Aorta (tissue), 5 donors: ENCODE results near the gene DSE. TPM values are rescaled to one million over a fixed set of nuclear protein-coding genes. Genes with fewer than 3 reads are reported as not detected.
A peak's percentile ranks its signal among the peaks of the same experiment; 100 is the strongest.

ENCODE experiments used
- ATAC-seq: fragments of 200-7000 bp; cut with Tn5 transposase; one replicate; pipeline ENCODE4 v1.9.1; 2022; ENCODE audit warnings: moderate library complexity; ENCODE audit not compliant: low FRiP score
- DNase-seq, 2 donors: peaks; one replicate each; pipeline ENCODE4 v3.0.0-alpha.2; 2020
- H3K27ac ChIP-seq, 2 donors: one replicate each; pipeline ENCODE4 v1.5.1; 2013; ENCODE audit warnings: low read length in 2 of 2, mild to moderate bottlenecking in 2 of 2, moderate library complexity in 2 of 2, control low read depth in 1 of 2, inconsistent platforms in 1 of 2, low read depth in 1 of 2
- H3K27me3 ChIP-seq, 2 donors: one replicate each; pipeline ENCODE4 v1.6.1; 2013; ENCODE audit warnings: control low read depth in 1 of 2, low read length in 1 of 2, mild to moderate bottlenecking in 1 of 2, moderate library complexity in 1 of 2; ENCODE audit not compliant: insufficient read depth in 2 of 2, control insufficient read depth in 1 of 2
- H3K36me3 ChIP-seq, 2 donors: one replicate each; pipeline ENCODE4 v1.6.1; 2013; ENCODE audit warnings: control low read depth in 1 of 2, low read length in 1 of 2, mild to moderate bottlenecking in 1 of 2; ENCODE audit not compliant: insufficient read depth in 2 of 2, control insufficient read depth in 1 of 2
- H3K4me1 ChIP-seq, 2 donors: one replicate each; pipeline ENCODE4 v1.6.1; 2013; ENCODE audit warnings: low read length in 2 of 2, control low read depth in 1 of 2, mild to moderate bottlenecking in 1 of 2, moderate library complexity in 1 of 2; ENCODE audit not compliant: insufficient read depth in 2 of 2, control insufficient read depth in 1 of 2
- H3K4me3 ChIP-seq, 2 donors: one replicate each; pipeline ENCODE4 v1.5.1; 2013; ENCODE audit warnings: low read length in 2 of 2, control low read depth in 1 of 2, mild to moderate bottlenecking in 1 of 2
- H3K9me3 ChIP-seq: one replicate; pipeline ENCODE4 v1.6.1; 2013; ENCODE audit warnings: mild to moderate bottlenecking, low read length; ENCODE audit not compliant: control insufficient read depth
- WGBS, 2 donors: extraction: QIAGEN DNeasy Blood & Tissue Kit; methylation state at CpG; one replicate each; pipeline ENCODE4 v1.1.7; 2013; 5-methylcytosine and 5-hydroxymethylcytosine counted together
- intact Hi-C, 2 donors: fragments of 100-400 bp; cut with DNase I; formaldehyde crosslinking; loops; one replicate each; pipeline versions ENCODE4 v1.14.2 to v1.15.0; 2022
- polyA plus RNA-seq, 2 donors: library from polyadenylated mRNA; stranded (reverse); fragments of 200-250 nt; gene quantifications; one replicate each; pipeline ENCODE4 v1.2.3, GENCODE V29; 2013
- total RNA-seq, 2 donors: library from RNA; stranded (reverse); fragmentation: NEBNext Ultra II Directional; extraction: Animal tissue kit (Norgen Biotek cat#: 25700); gene quantifications; one replicate each; pipeline ENCODE4 v1.2.1, GENCODE V29; 2021
- donor health status: healthy with polysubstance abuse.
- donor health status: Bipolar disorder and iron deficiency.
- donor health status: DM: no; HTN: no; CAD: no.
- donor health status: DM: no; HTN: no; CAD: no.
- donor health status: DM: yes; HTN: yes; CAD: no.

The DSE gene
- total and polyA plus RNA-seq, 4 donors = 8.5 to 96.7 (median 32.9) TPM

DNA sequence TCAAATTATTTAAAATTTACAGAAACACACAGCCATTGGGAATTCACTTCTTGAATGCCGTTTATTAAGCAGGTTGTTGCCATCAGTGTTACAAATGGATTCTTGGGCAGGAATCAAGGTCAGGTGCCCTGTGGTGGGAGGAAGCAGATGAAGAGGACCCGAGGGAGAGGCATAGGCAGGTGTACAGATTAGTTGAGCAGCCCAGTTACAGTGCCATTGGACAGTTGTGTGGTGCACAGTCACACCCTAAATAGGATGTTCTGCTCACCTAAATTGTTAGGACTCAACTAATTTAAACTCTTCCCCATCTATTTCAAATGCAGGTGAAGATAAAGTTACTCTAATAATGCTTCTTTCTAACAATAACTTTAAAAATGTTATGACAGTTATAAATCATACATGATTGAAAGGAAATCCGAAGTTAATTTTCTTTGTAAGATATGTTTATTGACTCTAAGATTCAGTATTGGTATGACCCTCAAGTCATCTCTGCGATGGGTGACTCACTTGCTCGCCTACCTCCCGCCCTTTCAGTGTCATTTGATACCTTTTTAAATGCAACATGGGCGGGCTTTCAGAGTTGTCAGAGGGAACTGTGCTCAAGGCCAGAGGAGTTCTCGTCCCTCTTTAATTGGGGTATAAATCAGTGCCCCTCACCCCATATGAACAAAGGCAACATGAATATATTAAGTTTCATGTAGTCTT, 35.1 kb downstream of the DSE start:
- whole genome bisulfite sequencing, 2 donors = 45 to 48% methylated on average over 8 of the region's 8 CpGs
- no peak overlapping the region for H3K4me3 ChIP-seq
- no peaks in the 10 kb centered on the region for H3K36me3 ChIP-seq
- peaks cover 3% of the 10 kb centered on the region in 2 donors for H3K4me1 ChIP-seq
- ATAC-seq (peak; percentile 51), DNase-seq (no peak)
- no peaks in the 10 kb centered on the region for H3K27me3 ChIP-seq
- peak overlapping the region; percentile 33 to 85 for H3K27ac ChIP-seq
- intact Hi-C loops = no loop called here
- no peaks in the 10 kb centered on the region for H3K9me3 ChIP-seq

DNA sequence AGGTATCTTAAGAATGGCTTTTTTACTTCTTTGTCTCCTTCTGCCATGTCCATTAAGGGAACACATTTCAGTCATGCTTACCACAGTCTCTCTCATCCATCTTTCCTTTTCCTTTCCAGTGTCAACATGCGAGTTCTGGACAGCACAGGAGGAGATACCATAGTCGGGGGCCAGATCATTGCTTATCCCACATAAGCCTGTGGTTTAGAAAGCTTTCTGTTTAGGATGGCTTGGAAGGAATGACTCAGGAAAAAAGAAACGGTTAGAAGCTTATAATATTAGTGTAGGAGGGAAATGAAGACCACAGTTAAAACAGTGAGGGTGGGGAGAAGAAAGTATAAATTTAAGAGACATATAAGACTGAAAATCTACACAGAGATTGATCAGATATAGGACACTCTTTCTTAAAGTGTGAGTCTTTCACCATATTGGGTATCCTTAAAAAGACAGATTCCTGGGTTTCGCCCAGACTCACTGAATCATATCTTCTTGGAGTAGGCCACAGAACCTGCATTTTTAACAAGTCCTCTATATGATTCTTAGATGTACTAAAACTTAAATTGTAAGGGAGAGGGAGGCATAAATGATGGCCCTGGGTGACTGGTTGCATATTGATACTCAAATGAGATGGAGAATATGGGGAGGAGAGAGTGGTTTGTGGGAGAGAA, 36.1 kb downstream of the DSE start:
- Histone ChIP-seq H3K9me3 (no peaks in the 10 kb centered on the region), H3K27ac (peak overlapping the region in 1 of 2 donors; percentile 28), H3K4me1 (peaks cover 3% of the 10 kb centered on the region in 2 donors), H3K27me3 (no peaks in the 10 kb centered on the region), H3K4me3 (no peak overlapping the region), H3K36me3 (no peaks in the 10 kb centered on the region)
- intact Hi-C loops = no loop called here
- DNase-seq (no peak), ATAC-seq (no peak)
- WGBS, 2 donors = 42 to 46% methylated on average over 4 of the region's 4 CpGs

DNA sequence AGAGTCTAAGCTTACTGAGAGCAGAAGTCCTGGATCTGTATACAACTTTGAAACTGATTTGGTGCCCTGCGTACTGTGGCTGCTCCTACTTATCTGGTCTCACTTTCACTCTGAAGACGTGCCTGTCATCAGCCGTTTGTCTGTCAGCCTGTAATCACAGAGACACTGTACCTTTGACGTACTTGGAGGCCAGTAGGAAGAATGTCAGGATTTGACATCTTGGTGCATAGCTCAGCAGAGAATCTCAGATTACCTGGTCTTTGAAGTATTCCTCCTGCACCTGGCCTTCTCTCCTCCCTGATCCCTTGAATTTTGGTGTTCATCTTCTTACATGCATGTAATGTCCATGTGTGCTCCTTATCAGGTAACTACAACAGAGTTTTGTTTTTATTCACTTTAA, 37.7 kb downstream of the DSE start:
- Histone ChIP-seq H3K27me3 (no peaks in the 10 kb centered on the region), H3K36me3 (no peaks in the 10 kb centered on the region), H3K9me3 (no peaks in the 10 kb centered on the region), H3K27ac (no peak overlapping the region), H3K4me1 (peaks cover 3 to 5% of the 10 kb centered on the region in 2 donors), H3K4me3 (no peak overlapping the region)
- ATAC-seq (no peak), DNase-seq (no peak)
- 96 to 98% methylated on average over 4 of the region's 4 CpGs for WGBS, 2 donors
- intact Hi-C loops = no loop called here

DNA sequence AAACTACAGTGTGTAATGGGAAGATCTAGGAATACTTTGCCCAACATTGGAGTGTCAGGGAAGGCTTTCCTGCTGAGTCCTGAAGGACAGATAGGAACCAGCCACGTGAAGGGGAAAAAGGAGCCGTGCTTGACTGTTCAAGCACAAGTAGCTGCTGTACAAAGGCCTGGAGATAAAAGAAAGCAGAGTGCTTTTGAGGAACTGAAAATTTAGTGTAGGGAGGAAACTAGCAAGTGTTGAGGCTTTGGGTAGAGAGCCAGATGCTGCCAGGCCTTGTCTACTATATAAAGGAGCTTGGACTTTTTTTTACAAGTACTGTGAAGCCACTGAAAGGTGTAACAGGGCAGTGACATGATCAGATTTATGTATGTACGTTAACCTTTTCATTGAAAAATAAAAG, 39.0 kb downstream of the DSE start:
- ATAC-seq = no peak
- no peaks in the 10 kb centered on the region for H3K27me3 ChIP-seq
- H3K27ac ChIP-seq = no peak overlapping the region
- no peaks in the 10 kb centered on the region for H3K9me3 ChIP-seq
- H3K4me1 ChIP-seq = peaks cover 3 to 5% of the 10 kb centered on the region in 2 donors
- DNase-seq = no peak
- WGBS, 2 donors = 89 to 90% methylated on average over 3 of the region's 3 CpGs
- H3K36me3 ChIP-seq = no peaks in the 10 kb centered on the region
- intact Hi-C loops = no loop called here
- H3K4me3 ChIP-seq = no peak overlapping the region

DNA sequence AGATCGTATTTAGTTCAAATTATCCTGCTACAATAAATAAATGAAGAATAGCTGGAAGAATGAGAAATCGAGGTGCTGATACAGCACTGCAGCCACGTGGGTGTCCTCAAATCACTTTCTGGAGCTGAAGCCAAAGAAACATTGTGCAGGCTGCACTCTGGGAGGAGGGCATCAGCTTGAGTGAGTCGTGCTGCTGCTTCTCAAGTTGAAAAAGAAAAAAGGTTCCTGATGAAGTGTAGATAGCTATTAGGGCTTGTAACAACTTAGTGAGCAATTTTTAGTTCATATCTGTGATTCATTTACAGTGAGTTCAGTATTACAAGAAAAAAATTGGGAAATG, 40.5 kb downstream of the DSE start:
- Histone ChIP-seq H3K4me1 (peaks cover 0 to 3% of the 10 kb centered on the region in 2 donors), H3K27ac (no peak overlapping the region), H3K9me3 (no peaks in the 10 kb centered on the region), H3K36me3 (no peaks in the 10 kb centered on the region), H3K27me3 (no peaks in the 10 kb centered on the region), H3K4me3 (no peak overlapping the region)
- intact Hi-C loops = no loop called here
- 2% methylated on average over 4 of the region's 4 CpGs for WGBS, 2 donors
- DNase-seq (peak in 1 of 2 donors; percentile 51), ATAC-seq (peak; percentile 61)

DNA sequence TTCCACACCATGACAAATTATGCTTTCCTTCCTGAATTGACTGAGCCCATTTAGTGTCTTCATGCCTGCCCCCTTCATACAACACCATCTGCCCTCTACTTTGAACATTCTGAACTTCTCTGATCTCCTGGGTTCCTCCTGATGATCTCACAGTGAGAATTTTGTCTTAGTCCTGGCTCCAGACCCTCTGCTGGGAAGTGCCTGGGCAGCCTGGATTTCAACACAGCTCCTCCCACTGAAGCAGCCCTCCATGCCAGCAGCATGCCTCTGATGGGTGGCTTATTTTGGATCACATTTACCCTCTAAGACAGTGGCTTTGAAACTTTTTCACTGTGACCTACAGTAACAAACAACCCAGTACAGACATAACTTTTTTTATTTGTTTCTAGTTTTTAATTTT, 41.5 kb downstream of the DSE start:
- no peaks in the 10 kb centered on the region for H3K27me3 ChIP-seq
- H3K27ac ChIP-seq = no peak overlapping the region
- ATAC-seq (peak; percentile 40), DNase-seq (no peak)
- peaks cover 0 to 2% of the 10 kb centered on the region in 2 donors for H3K4me1 ChIP-seq
- no peak overlapping the region for H3K4me3 ChIP-seq
- no peaks in the 10 kb centered on the region for H3K36me3 ChIP-seq
- no peaks in the 10 kb centered on the region for H3K9me3 ChIP-seq
- intact Hi-C loops = no loop called here

DNA sequence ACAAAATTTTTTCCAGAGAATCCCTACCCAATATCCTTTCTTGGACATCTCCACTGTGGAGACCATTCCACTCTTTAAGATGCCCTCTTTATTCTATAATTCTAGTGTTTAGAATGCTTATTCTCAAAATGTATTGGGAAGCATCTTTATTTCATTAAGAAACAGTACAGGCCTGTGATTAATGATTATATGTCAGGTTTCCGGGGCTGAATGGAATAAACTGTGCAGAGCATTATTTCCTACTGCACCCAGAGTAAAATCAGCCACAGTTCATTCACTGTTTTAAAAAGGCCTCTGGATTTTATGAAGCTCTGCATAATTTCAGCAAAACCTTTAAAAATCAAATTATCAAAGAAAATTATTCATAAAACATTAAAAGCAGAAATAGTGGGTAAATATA, 42.6 kb downstream of the DSE start:
- intact Hi-C loops = no loop called here
- Histone ChIP-seq H3K4me1 (peaks cover 0 to 2% of the 10 kb centered on the region in 2 donors), H3K27me3 (no peaks in the 10 kb centered on the region), H3K9me3 (no peaks in the 10 kb centered on the region), H3K4me3 (no peak overlapping the region), H3K36me3 (no peaks in the 10 kb centered on the region), H3K27ac (no peak overlapping the region)
- no peak for DNase-seq
- WGBS, 2 donors = 71 to 85% methylated on average over 1 of the region's 1 CpG
- no peak for ATAC-seq

DNA sequence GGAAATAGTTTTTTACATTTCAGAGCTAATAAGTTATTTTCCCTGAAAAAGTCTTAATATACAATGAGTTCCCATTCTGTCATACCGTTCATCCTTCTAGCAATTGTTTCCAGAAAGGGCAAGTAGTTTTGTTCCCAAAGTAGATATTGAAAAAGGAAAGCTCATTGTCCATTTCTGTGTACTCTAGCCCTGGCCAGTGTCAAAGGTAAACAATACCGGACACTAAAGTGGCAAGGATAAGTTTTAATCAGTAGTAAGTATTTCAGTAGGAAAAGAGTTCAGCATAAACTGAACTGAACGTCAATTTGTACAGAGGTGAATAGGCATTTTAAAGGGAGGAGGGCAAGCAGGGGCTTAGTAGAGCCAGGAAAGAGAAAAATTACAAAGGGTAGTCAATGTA, 46.9 kb downstream of the DSE start:
- intact Hi-C loops = no loop called here
- H3K4me1 ChIP-seq = no peaks in the 10 kb centered on the region
- H3K36me3 ChIP-seq = no peaks in the 10 kb centered on the region
- DNase-seq (no peak), ATAC-seq (no peak)
- H3K9me3 ChIP-seq = no peaks in the 10 kb centered on the region
- H3K27ac ChIP-seq = no peak overlapping the region
- 91 to 94% methylated on average over 3 of the region's 3 CpGs for WGBS, 2 donors
- H3K27me3 ChIP-seq = no peaks in the 10 kb centered on the region
- no peak overlapping the region for H3K4me3 ChIP-seq

DNA sequence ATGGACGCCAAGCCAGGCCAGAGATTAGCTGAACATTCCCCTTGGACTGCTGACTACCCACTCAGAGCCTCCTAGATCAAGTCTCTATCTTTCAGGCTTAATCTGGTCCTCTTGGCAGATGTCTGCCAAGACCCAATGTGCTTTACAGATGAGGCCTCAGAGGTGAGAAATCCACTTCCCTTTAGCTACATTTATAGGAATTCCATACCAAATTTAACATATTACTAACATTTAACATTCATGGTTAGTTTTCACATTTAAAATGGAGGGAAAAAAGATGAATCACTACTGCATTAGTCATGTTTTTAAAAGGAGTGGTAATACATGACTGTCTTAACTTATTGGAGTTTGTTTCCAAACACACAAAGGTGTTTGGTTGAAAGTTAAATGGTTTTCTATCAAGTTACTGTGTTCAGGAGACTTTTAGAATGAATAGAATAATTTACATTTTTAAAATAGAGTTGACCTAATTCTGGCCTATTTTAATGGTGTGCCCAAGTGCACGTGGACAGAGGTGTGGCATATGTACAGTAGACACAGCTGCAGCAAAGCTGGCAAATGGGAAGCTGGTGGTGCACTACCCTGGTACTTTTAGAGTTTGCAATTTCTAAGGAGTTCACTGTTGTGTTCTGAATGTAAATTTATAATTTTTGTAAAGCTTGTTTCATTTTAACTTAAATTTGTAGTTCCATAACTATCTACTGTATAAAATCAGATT, 48.5 kb downstream of the DSE start:
- 77 to 78% methylated on average over 2 of the region's 2 CpGs for WGBS, 2 donors
- Histone ChIP-seq H3K9me3 (no peaks in the 10 kb centered on the region), H3K4me1 (no peaks in the 10 kb centered on the region), H3K4me3 (no peak overlapping the region), H3K27ac (no peak overlapping the region), H3K36me3 (no peaks in the 10 kb centered on the region), H3K27me3 (no peaks in the 10 kb centered on the region)
- no peak for ATAC-seq
- no peak for DNase-seq
- intact Hi-C loops = no loop called here
